HepG2 (cell line): ENCODE data around the gene NT5DC1. TPM values are rescaled to one million over a fixed set of nuclear protein-coding genes. Genes with fewer than 3 reads are reported as not detected.

Source experiments
- ATAC-seq: fragments of 200-7000 bp; cut with Tn5 transposase; 3 replicates; pipeline ENCODE4 v1.9.1; 2020; ENCODE audit warnings: mild to moderate bottlenecking, moderate library complexity
- BruUV-seq: library from RNA; stranded (reverse); fragments of 400-500 nt; replicated peaks from 2 replicates; lab custom pipeline; 2021; lab: Mats Ljungman, UMichigan
- CTCF ChIA-PET: fragments of 300-600 bp; formaldehyde crosslinking; extraction: SDS; loops from one replicate; lab custom pipeline; 2021; ENCODE audit warnings: low total read pairs, inconsistent platforms, low intra/inter-chr PET ratio; lab: Yijun Ruan, JAX
- POLR2A ChIA-PET: fragments of 350-600 bp; sonication (Branson Sonifier 250); formaldehyde crosslinking; loops from one replicate; lab custom pipeline; 2020; ENCODE audit warnings: antibody characterized with exemption, inconsistent platforms; lab: Yijun Ruan, JAX
- DNase-seq: peaks from one replicate; pipeline ENCODE4 v3.0.0-alpha.2; 2015; ENCODE audit warnings: low spot score
- FAIRE-seq: peaks from 3 replicates; lab custom pipeline; 2011; peaks lifted over from hg19 to GRCh38; lab: Jason Lieb, UNC
- H2AFZ ChIP-seq: one replicate; pipeline ENCODE4 v1.6.1; 2011; ENCODE audit warnings: low read length, inconsistent platforms
- H3K27ac ChIP-seq: fragments of 300-600 bp; 3 replicates; pipeline ENCODE4 v1.8.0; 2011; ENCODE audit warnings: mixed run types, mild to moderate bottlenecking, mixed read lengths, low read length, inconsistent platforms; ENCODE audit not compliant: insufficient read depth; ENCODE audit errors: extremely low read length
- H3K27me3 ChIP-seq, 2 experiments: fragments of 200-600 bp in 1 of 2; 2 replicates in 1 of 2; 3 replicates in 1 of 2; pipeline versions ENCODE4 v1.6.0 to v1.8.0; 2011; ENCODE audit warnings: low read length in 2 of 2, mild to moderate bottlenecking in 2 of 2, moderate library complexity in 2 of 2, inconsistent platforms in 1 of 2; ENCODE audit not compliant: insufficient read depth in 2 of 2, control insufficient read depth in 1 of 2
- H3K36me3 ChIP-seq, 2 experiments: fragments of 200-600 bp in 1 of 2; replicated peaks in 1 of 2; 2 replicates in 1 of 2; 3 replicates in 1 of 2; pipeline versions ENCODE4 v1.5.1 to v1.8.0; 2011; ENCODE audit warnings: low read length in 2 of 2, inconsistent platforms in 1 of 2; ENCODE audit not compliant: insufficient read depth in 2 of 2, control insufficient read depth in 1 of 2
- H3K4me1 ChIP-seq: 2 replicates; pipeline ENCODE4 v1.5.1; 2012; ENCODE audit warnings: low read length, inconsistent platforms; ENCODE audit not compliant: insufficient read depth
- H3K4me2 ChIP-seq: 2 replicates; pipeline ENCODE4 v1.6.0; 2011; ENCODE audit warnings: low read depth, low read length, inconsistent platforms
- H3K4me3 ChIP-seq, 3 experiments: fragments of 200-600 bp in 1 of 3; sonication (generic), shearing (Covaris generic) in 1 of 3; replicated peaks in 1 of 3; 2 replicates each; pipeline ENCODE4 v1.5.1; 2011 to 2016; ENCODE audit warnings: low read length in 3 of 3, inconsistent platforms in 2 of 3, low read depth in 2 of 3, mild to moderate bottlenecking in 2 of 3, control low read depth in 1 of 3, mixed read lengths in 1 of 3; ENCODE audit not compliant: insufficient read depth in 1 of 3
- H3K79me2 ChIP-seq: one replicate; pipeline ENCODE4 v1.6.1; 2011; ENCODE audit warnings: low read length, inconsistent platforms; ENCODE audit not compliant: insufficient read depth
- H3K9ac ChIP-seq: 2 replicates; pipeline ENCODE4 v1.6.0; 2011; ENCODE audit warnings: mild to moderate bottlenecking, low read depth, low read length, inconsistent platforms; ENCODE audit not compliant: insufficient read depth
- H3K9me3 ChIP-seq: 2 replicates; pipeline ENCODE4 v1.5.1; 2012; ENCODE audit warnings: mild to moderate bottlenecking, low read length
- H4K20me1 ChIP-seq: 2 replicates; pipeline ENCODE4 v1.6.0; 2011; ENCODE audit warnings: inconsistent platforms, mild to moderate bottlenecking, low read length, moderate library complexity; ENCODE audit not compliant: insufficient read depth
- ARNTL ChIP-seq: sonication (generic); formaldehyde crosslinking; IDR thresholded peaks from 2 replicates; pipeline ENCODE4 v1.4.0; 2020; ENCODE audit warnings: mild to moderate bottlenecking, missing genetic modification reagents
- ASH2L ChIP-seq: fragments of 300-600, 200-600 bp; sonication (generic); IDR thresholded peaks from 2 replicates; pipeline ENCODE4 v1.7.0; 2017; ENCODE audit warnings: low read depth, mild to moderate bottlenecking, moderate library complexity, mixed read lengths, low read length; ENCODE audit not compliant: insufficient read length
- MED13 ChIP-seq: sonication (generic); formaldehyde crosslinking; IDR thresholded peaks from 2 replicates; pipeline ENCODE4 v1.5.0; 2020; ENCODE audit warnings: missing genetic modification reagents
- NR1H2 ChIP-seq: sonication (generic); formaldehyde crosslinking; IDR thresholded peaks from 2 replicates; pipeline ENCODE4 v1.8.1; 2022; ENCODE audit warnings: low read depth, missing genetic modification reagents, borderline replicate concordance
- REL ChIP-seq: sonication (generic); formaldehyde crosslinking; conservative IDR thresholded peaks from 2 replicates; pipeline ENCODE4 v1.8.0; 2022; ENCODE audit warnings: mild to moderate bottlenecking, missing genetic modification reagents, moderate library complexity
- RELA ChIP-seq: sonication (generic); formaldehyde crosslinking; IDR thresholded peaks from 2 replicates; pipeline ENCODE4 v1.4.0; 2020; ENCODE audit warnings: missing genetic modification reagents
- SMAD9 ChIP-seq: sonication (generic); formaldehyde crosslinking; IDR thresholded peaks from 2 replicates; pipeline ENCODE4 v1.5.1; 2020; ENCODE audit warnings: mild to moderate bottlenecking, missing genetic modification reagents
- SMYD3 ChIP-seq: sonication (generic); formaldehyde crosslinking; IDR thresholded peaks from 2 replicates; pipeline ENCODE4 v1.8.1; 2023; ENCODE audit warnings: mild to moderate bottlenecking, missing genetic modification reagents
- SNAI1 ChIP-seq: sonication (generic); formaldehyde crosslinking; IDR thresholded peaks from 2 replicates; pipeline ENCODE4 v1.5.0; 2020; ENCODE audit warnings: mild to moderate bottlenecking, missing genetic modification reagents, borderline replicate concordance
- ZNF407 ChIP-seq: sonication (generic); formaldehyde crosslinking; IDR thresholded peaks from one replicate; pipeline ENCODE4 v1.5.1; 2020; ENCODE audit warnings: mild to moderate bottlenecking, missing genetic modification reagents; ENCODE audit errors: not compliant biosample characterization
- WGBS: methylation state at CpG from one replicate; pipeline ENCODE4 v1.1.6; 2017; ENCODE audit warnings: low lambda C conversion rate; 5-methylcytosine and 5-hydroxymethylcytosine counted together
- in situ Hi-C: cut with HindIII; loops from 2 replicates; pipeline ENCODE4 v1.10.0; 2017; ENCODE audit warnings: low pct_unique_long_range_greater_than_20kb; ENCODE audit not compliant: extremely low pct_ligation_motif_present
- intact Hi-C: fragments of 100-400 bp; cut with micrococcal nuclease; formaldehyde crosslinking; loops from one replicate; pipeline ENCODE4 v1.10.0; 2022; ENCODE audit not compliant: unreplicated experiment
- polyA plus RNA-seq, 8 experiments: library from polyadenylated mRNA; depleted of rRNA in 3 of 8; stranded (reverse) in 7 of 8; unstranded in 1 of 8; fragments of >200 nt; fragmentation: Illumina TruSeq in 4 of 8; extraction: Trizol in 4 of 8; gene quantifications; 2 replicates each; pipeline versions ENCODE4 v1.2.1 to v1.2.3, GENCODE V29; 2011 to 2016; ENCODE audit warnings: low read depth in 4 of 8, missing spikeins in 1 of 8, mixed read lengths in 1 of 8; ENCODE audit not compliant: insufficient read depth in 1 of 8
- total RNA-seq, 5 experiments: library from RNA; depleted of rRNA; stranded (reverse); fragments of >200 nt; fragmentation: Illumina TruSeq; extraction: Trizol; gene quantifications; 2 replicates each; pipeline ENCODE4 v1.2.3, GENCODE V29; 2016; ENCODE audit warnings: low read depth in 1 of 5
- TF ChIP-seq, protein P1 (sequence below): sonication (generic); formaldehyde crosslinking; IDR thresholded peaks from 2 replicates; pipeline ENCODE4 v1.5.1; 2020; ENCODE audit warnings: mild to moderate bottlenecking, missing genetic modification reagents, borderline replicate concordance

Gene NT5DC1
- total and polyA plus RNA-seq, 2 of the 13 experiments (the other 11 are each of a cell fraction or from before 2014, with no cell fraction given): 27.0 to 56.1 TPM

DNA sequence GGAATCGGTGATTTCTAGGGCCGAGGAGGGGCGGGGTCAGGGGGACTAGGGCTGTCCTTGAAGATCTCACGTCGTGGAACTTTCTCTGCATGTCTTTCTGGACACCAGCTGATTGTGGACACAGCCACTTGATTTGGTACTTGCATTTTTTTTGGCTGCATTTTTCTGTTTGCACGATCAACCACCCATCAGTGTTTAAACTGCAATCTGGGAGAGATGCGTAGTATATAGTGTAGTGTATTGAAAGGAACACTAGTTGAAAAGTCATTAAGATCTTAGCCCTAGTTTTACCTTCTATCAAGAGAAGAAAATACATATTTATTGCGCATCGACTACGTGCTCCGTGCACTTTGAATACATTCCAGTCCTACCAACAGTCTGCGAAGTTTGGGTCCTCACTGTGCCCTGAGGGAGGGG, 657 bp downstream of the NT5DC1 start:
- in situ Hi-C loops: no loop called here
- peak overlapping the region; percentile 90 for H3K27ac ChIP-seq
- H3K9me3 ChIP-seq: peaks cover 5% of the 10 kb centered on the region
- FAIRE-seq (no peak), ATAC-seq (peak; percentile 1), DNase-seq (no peak)
- 5% methylated on average over 12 of the region's 12 CpGs for WGBS
- no TSS peak for BruUV-seq
- H3K27me3 ChIP-seq: no peaks in the 10 kb centered on the region; a peak in 1 of 5 replicates
- no peaks in the 10 kb centered on the region for H3K36me3 ChIP-seq
- peaks cover 68% of the 10 kb centered on the region for H3K4me1 ChIP-seq
- H3K79me2 ChIP-seq: peaks cover 25% of the 10 kb centered on the region
- H2AFZ ChIP-seq: peak overlapping the region; percentile 1
- ChIA-PET POLR2A (interaction anchor here (0.7 to 4.1 kb wide), 20 partner anchors 8 to 118 kb away, joined by 3 to 51 read pairs (median 6); partner anchors contain the start of gene FRK), CTCF (interaction anchor here (1.1 to 1.8 kb wide), 2 partner anchors 10 to 91 kb away, joined by 4 to 11 read pairs; no protein-coding TSS in a partner anchor)
- H3K4me2 ChIP-seq: peak overlapping the region; percentile 86
- H3K9ac ChIP-seq: peak overlapping the region; percentile 87
- intact Hi-C loops: loop anchor here (5.0 to 10.0 kb wide), 2 partner anchors 173 to 204 kb away; partner anchors contain the start of gene TSPYL1
- H3K4me3 ChIP-seq: peak overlapping the region; percentile 68 to 93 (median 92)
- H4K20me1 ChIP-seq: no peaks in the 10 kb centered on the region
- TF ChIP-seq ARNTL: 0 out of 2 replicates have a peak, but pooled peaks have one; percentile 47
- 0 out of 2 replicates have a peak, but pooled peaks have one; percentile 54 for TF ChIP-seq REL
- no peak for TF ChIP-seq SNAI1 (CRISPR knock-in tag)
- no peak for TF ChIP-seq NR1H2 (CRISPR knock-in tag)
- TF ChIP-seq, protein P1, sequence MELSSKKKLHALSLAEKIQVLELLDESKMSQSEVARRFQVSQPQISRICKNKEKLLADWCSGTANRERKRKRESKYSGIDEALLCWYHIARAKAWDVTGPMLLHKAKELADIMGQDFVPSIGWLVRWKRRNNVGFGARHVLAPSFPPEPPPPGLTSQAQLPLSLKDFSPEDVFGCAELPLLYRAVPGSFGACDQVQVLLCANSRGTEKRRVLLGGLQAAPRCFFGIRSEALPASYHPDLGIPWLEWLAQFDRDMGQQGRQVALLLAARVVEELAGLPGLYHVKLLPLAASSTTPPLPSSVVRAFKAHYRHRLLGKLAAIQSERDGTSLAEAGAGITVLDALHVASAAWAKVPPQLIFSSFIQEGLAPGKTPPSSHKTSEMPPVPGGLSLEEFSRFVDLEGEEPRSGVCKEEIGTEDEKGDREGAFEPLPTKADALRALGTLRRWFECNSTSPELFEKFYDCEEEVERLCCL: peak; percentile 19; the same call in 1 of the 2 replicates
- peak; percentile 2 for TF ChIP-seq ASH2L
- TF ChIP-seq MED13 (CRISPR knock-in tag): no peak
- peak; percentile 46; the same call in 1 of the 2 replicates for TF ChIP-seq SMYD3
- no peak for TF ChIP-seq RELA (CRISPR knock-in tag)
- peak; percentile 12 for TF ChIP-seq ZNF407 (CRISPR knock-in tag)
- 0 out of 2 replicates have a peak, but pooled peaks have one; percentile 2 for TF ChIP-seq SMAD9 (CRISPR knock-in tag)
